BLaER1 treated with 17β-estradiol and CSF1 and Interleukin-3, amounts not matched to agents 10 nM and 100 nM (cell line): ENCODE results near the gene TNNI2.

Experiments
- H3K27ac ChIP-seq, 11 experiments: shearing (Covaris generic); formaldehyde crosslinking; 2 replicates each; pipeline ENCODE4 v1.8.1; 2022
- H3K27me3 ChIP-seq, 11 experiments: shearing (Covaris generic); formaldehyde crosslinking; 2 replicates each; pipeline ENCODE4 v1.8.1; 2022
- H3K36me3 ChIP-seq, 11 experiments: shearing (Covaris generic); formaldehyde crosslinking; 2 replicates each; pipeline ENCODE4 v1.8.1; 2022
- H3K4me1 ChIP-seq, 10 experiments: shearing (Covaris generic); formaldehyde crosslinking; 2 replicates each; pipeline ENCODE4 v1.8.1; 2022
- H3K4me2 ChIP-seq, 11 experiments: shearing (Covaris generic); formaldehyde crosslinking; 2 replicates each; pipeline ENCODE4 v1.8.1; 2022
- H3K4me3 ChIP-seq, 10 experiments: shearing (Covaris generic); formaldehyde crosslinking; 2 replicates each; pipeline ENCODE4 v1.8.1; 2022
- H3K9ac ChIP-seq, 11 experiments: shearing (Covaris generic); formaldehyde crosslinking; 2 replicates each; pipeline ENCODE4 v1.8.1; 2022
- H3K9me3 ChIP-seq, 11 experiments: shearing (Covaris generic); formaldehyde crosslinking; replicated peaks in 1 of 11; 2 replicates each; pipeline ENCODE4 v1.8.1; 2022
- H4K20me1 ChIP-seq, 11 experiments: shearing (Covaris generic); formaldehyde crosslinking; 2 replicates each; pipeline ENCODE4 v1.8.1; 2022
- Cebpa-rat ChIP-seq, 11 experiments: shearing (Covaris generic); IDR thresholded peaks; 2 replicates each; pipeline ENCODE4 v1.8.1; 2022

TNNI2 gene

DNA sequence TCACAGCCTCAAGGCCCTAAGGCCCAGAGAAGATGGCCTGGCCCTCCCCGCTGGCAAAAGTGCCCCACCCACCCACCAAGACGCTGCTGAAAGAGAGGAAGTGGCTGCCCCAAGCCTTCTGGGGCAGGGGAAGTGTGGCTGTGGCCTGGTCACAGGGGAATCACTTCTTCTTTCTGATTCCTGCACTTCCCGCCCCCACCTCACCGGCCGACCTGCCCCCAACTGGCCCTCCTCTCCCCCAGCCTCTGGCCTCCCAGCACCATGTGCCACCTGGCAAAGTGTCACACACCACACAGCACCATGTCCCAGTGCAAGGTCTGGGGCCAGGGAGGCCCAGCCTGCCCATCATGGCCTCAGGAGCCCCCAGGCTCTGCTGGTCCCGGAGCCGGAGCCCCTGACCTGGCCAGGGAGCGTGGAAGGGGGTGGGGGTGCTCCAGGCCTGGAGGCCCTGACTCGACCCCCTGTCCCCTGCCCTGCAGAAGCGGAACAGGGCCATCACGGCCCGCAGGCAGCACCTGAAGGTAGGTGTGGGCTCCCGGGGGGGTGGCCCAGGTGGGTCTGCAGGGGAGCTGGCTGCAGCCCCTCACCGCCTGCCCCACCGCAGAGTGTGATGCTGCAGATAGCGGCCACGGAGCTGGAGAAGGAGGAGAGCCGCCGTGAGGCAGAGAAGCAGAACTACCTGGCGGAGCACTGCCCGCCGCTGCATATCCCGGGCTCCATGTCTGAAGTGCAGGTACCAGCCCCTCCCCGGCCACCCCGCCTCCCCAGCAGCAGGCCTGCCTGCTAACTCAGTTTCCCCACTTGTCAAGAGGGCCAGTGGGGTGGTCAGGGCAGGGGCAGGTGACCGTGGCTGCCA lies 1.4 kb downstream of the TNNI2 start:
- Histone ChIP-seq H3K9ac (peak overlapping the region; percentile 50 to 77 (median 66); a peak in 18 of 22 replicates), H3K4me1 (peaks cover 79 to 84% (median 83%) of the 10 kb centered on the region in 10 experiments), H3K4me2 (peak overlapping the region; percentile 80 to 100 (median 99)), H4K20me1 (peaks cover 0 to 15% (median 0%) of the 10 kb centered on the region in 11 experiments; a peak in 3 of 22 replicates), H3K9me3 (no peaks in the 10 kb centered on the region), H3K36me3 (no peaks in the 10 kb centered on the region), H3K4me3 (peak overlapping the region in 7 of 10 experiments; percentile 2 to 63 (median 41); a peak in 11 of 20 replicates), H3K27ac (peak overlapping the region; percentile 47 to 81 (median 75); a peak in 19 of 22 replicates), H3K27me3 (peaks cover 0 to 6% (median 0%) of the 10 kb centered on the region in 11 experiments; a peak in 4 of 22 replicates)
- no peak for TF ChIP-seq Cebpa-rat (IDR thresholded peaks at IDR 0.05)

DNA sequence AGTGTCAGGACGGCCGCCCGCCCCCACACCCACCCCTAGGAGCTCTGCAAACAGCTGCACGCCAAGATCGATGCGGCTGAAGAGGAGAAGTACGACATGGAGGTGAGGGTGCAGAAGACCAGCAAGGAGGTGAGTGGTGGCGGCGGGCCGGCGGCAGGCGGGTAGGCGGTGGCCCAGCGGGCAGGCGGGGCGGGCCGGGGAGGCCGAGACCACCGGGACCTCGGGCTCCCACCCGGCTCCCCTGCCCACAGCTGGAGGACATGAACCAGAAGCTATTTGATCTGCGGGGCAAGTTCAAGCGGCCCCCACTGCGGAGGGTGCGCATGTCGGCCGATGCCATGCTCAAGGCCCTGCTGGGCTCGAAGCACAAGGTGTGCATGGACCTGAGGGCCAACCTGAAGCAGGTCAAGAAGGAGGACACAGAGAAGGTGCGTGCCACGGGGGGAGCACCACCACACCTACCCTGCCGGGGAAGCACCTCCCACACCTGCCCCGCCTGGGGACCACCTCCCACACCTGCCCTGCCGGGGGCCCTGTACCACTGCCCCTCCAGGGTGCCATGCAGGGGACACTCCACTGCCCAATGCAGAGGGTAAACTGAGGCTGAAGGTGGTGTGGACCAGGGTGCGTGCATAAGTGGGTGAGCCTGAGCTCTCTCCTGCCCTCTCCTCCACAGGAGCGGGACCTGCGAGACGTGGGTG lies 2.1 kb downstream of the TNNI2 start:
- Histone ChIP-seq H4K20me1 (peaks cover 0 to 15% (median 0%) of the 10 kb centered on the region in 11 experiments; a peak in 3 of 22 replicates), H3K4me2 (peak overlapping the region; percentile 80 to 100 (median 99)), H3K36me3 (no peaks in the 10 kb centered on the region), H3K27me3 (peaks cover 0 to 6% (median 0%) of the 10 kb centered on the region in 11 experiments; a peak in 4 of 22 replicates), H3K9me3 (no peaks in the 10 kb centered on the region), H3K4me1 (peaks cover 87 to 92% (median 91%) of the 10 kb centered on the region in 10 experiments), H3K9ac (peak overlapping the region in 2 of 11 experiments; percentile 40 to 77; a peak in 2 of 22 replicates), H3K27ac (no peak overlapping the region), H3K4me3 (peak overlapping the region in 2 of 10 experiments; percentile 48 to 63; a peak in 3 of 20 replicates)
- no peak for TF ChIP-seq Cebpa-rat (IDR thresholded peaks at IDR 0.05)

DNA sequence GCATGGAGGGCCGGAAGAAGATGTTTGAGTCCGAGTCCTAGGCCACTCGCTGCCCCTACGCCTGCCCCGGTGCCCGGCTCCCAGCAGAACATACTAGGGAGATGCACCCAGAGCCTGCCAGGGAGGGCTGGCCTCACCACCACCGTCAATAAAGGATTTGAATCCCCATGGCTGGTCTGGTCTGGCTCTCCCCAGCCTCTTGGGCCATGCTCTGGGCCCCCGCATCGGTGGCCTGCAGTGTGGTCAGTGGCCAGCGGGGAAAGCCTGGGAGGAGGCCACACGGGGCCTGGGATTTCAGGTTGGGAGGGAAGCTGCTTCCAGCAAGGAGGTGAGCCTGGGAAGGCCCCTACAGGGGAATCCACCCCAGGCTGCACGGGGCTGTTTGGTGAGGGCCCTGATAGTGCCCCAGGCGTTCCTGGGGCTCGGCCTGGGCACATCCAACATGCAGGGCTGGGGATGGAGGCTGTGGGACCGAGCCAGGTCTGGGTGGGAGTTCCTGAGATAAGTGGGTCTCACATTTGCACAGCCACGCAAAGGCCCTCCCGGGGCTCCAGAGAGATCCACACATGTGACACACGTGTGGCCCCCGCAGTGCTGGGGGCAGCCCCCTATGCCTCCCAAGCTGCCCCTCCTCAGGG lies 2.8 kb downstream of the TNNI2 start:
- H3K4me1 ChIP-seq: peaks cover 92 to 99% (median 97%) of the 10 kb centered on the region in 10 experiments

DNA sequence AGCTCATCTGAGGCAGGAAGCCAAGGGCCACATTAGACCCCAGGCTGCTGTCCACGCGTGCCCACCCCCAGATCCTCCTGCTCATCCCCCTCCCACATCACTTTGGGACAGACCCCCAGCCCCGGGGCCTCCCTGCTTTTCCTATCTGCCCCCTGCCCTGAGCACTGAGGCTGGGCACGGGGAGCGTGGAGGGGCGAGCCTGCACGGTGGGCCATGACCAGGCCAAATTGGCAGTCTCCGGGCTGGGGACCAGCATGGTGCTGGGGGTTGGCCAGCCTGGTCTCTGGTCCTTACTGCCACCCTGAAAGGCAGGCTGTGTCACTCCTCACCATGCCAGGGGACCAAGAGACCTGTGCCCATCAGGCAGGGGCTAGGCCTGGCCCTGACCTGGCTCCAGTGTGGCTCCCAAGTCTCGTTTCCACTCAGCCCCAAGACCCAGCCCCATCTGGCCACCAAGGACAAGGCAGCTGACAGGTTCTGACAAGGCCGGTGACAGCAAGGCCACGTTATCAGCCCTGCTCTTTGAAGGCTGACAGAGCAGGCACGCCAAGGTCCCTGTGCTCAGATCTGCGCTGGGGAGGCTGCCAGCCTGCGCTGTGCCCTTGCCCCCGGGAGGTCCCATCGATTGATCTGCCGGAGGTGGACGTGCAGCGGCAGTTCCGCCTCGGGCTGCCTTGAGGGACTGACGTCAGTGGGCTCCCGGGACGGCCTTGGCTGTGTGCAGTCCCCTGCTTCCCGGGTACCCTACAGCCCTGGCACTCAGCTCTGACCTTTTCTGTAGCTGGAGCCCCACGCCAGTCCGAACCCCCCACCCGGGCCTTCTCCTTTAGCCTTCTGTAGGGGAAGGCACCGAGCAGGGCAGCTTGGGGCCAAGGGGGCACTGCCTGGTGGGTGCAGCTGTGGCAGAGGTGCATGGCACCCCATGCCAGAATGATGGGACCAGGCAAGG lies 3.6 kb downstream of the TNNI2 start:
- Histone ChIP-seq H3K9ac (peak overlapping the region in 9 of 11 experiments; percentile 2 to 44 (median 24); a peak in 9 of 22 replicates), H3K4me2 (peak overlapping the region; percentile 80 to 100 (median 99)), H3K36me3 (no peaks in the 10 kb centered on the region), H3K9me3 (no peaks in the 10 kb centered on the region), H3K27me3 (peaks cover 0 to 6% (median 0%) of the 10 kb centered on the region in 11 experiments; a peak in 4 of 22 replicates), H3K27ac (peak overlapping the region in 8 of 11 experiments; percentile 15 to 56 (median 30); a peak in 9 of 22 replicates), H3K4me3 (no peak overlapping the region), H4K20me1 (peaks cover 0 to 15% (median 0%) of the 10 kb centered on the region in 11 experiments; a peak in 3 of 22 replicates), H3K4me1 (peaks cover 87 to 100% (median 97%) of the 10 kb centered on the region in 10 experiments)
- no peak for TF ChIP-seq Cebpa-rat (IDR thresholded peaks at IDR 0.05)

More for the DNA sequence above, 2.8 kb downstream of the TNNI2 start:
- peaks cover 0 to 6% (median 0%) of the 10 kb centered on the region in 11 experiments; a peak in 4 of 22 replicates for H3K27me3 ChIP-seq
- H3K9ac ChIP-seq: peak overlapping the region in 7 of 11 experiments; percentile 2 to 43 (median 40); a peak in 5 of 22 replicates
- no peaks in the 10 kb centered on the region for H3K36me3 ChIP-seq
- peak overlapping the region in 3 of 11 experiments; percentile 13 to 56 (median 34); a peak in 4 of 22 replicates for H3K27ac ChIP-seq
- H4K20me1 ChIP-seq: peaks cover 0 to 15% (median 0%) of the 10 kb centered on the region in 11 experiments; a peak in 3 of 22 replicates
- H3K4me2 ChIP-seq: peak overlapping the region; percentile 80 to 100 (median 99)
- no peaks in the 10 kb centered on the region for H3K9me3 ChIP-seq
- H3K4me3 ChIP-seq: no peak overlapping the region
- no peak for TF ChIP-seq Cebpa-rat (IDR thresholded peaks at IDR 0.05)

DNA sequence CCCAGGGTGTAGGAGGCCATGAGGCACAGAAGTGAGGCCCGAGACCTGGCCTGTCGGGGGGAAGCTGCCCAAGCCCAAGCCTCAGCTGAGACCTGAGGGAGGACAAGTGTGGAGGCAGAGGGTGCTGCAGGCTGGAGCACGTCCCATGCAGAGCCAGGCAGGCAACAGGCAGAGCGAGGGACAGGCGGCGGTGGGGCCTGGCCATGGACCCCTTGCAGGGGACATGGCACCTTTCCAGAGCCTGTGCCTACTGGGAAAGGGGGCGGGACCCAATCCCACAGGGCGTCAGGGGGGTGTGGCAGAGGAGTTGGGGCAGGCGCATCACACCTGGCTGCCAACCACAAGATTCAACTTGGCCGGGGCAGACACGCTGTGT lies 4.3 kb downstream of the TNNI2 start:
- H3K4me1 ChIP-seq: peaks cover 87 to 100% (median 97%) of the 10 kb centered on the region in 10 experiments
- H3K4me2 ChIP-seq: peak overlapping the region; percentile 80 to 100 (median 99)
- H3K4me3 ChIP-seq: no peak overlapping the region
- peaks cover 0 to 15% (median 0%) of the 10 kb centered on the region in 11 experiments; a peak in 3 of 22 replicates for H4K20me1 ChIP-seq
- peaks cover 0 to 6% (median 0%) of the 10 kb centered on the region in 11 experiments; a peak in 4 of 22 replicates for H3K27me3 ChIP-seq
- H3K9me3 ChIP-seq: no peaks in the 10 kb centered on the region
- H3K9ac ChIP-seq: peak overlapping the region in 3 of 11 experiments; percentile 2 to 7 (median 5); a peak in 2 of 22 replicates
- peak overlapping the region in 3 of 11 experiments; percentile 22 to 43 (median 28); a peak in 3 of 22 replicates for H3K27ac ChIP-seq
- H3K36me3 ChIP-seq: no peaks in the 10 kb centered on the region
- TF ChIP-seq Cebpa-rat (IDR thresholded peaks at IDR 0.05): no peak

DNA sequence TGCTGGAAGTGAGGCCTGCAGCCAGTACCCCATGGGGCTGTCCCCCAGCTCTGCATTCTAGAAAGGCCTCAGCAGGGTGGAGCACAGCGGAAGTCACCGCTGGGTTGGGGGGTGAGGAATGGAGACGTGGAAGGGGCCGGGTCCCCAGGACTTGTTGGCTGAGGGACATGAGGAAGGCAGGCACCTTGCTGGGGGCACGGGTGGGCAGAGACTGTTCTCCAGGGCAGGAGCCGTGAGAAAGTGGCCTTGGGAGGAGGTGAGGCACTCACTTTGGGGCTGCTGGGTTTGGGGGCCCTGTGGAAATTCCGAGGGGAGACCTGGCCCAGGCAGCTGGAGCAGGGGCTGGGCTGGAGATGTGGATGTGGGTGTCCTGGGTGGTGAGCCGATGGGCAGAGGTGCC lies 5.0 kb downstream of the TNNI2 start:
- H3K36me3 ChIP-seq: no peaks in the 10 kb centered on the region
- H3K27me3 ChIP-seq: peaks cover 0 to 6% (median 0%) of the 10 kb centered on the region in 11 experiments; a peak in 4 of 22 replicates
- peak overlapping the region in 9 of 11 experiments; percentile 30 to 84 (median 66); a peak in 16 of 22 replicates for H3K27ac ChIP-seq
- TF ChIP-seq Cebpa-rat (IDR thresholded peaks at IDR 0.05): no peak
- H4K20me1 ChIP-seq: peaks cover 0 to 15% (median 0%) of the 10 kb centered on the region in 11 experiments; a peak in 3 of 22 replicates
- H3K4me2 ChIP-seq: peak overlapping the region; percentile 80 to 100 (median 99)
- H3K4me1 ChIP-seq: peaks cover 85 to 100% (median 97%) of the 10 kb centered on the region in 10 experiments
- peak overlapping the region in 5 of 10 experiments; percentile 33 to 60 (median 38); a peak in 7 of 20 replicates for H3K4me3 ChIP-seq
- H3K9me3 ChIP-seq: no peaks in the 10 kb centered on the region
- H3K9ac ChIP-seq: peak overlapping the region; percentile 15 to 71 (median 53); a peak in 18 of 22 replicates
